H1 (cell line): Measurements from ENCODE around the gene BTBD9. TPM values are rescaled to one million over a fixed set of nuclear protein-coding genes. Genes with fewer than 3 reads are reported as not detected.

Source experiments
- CBX5 ChIP-seq: fragments of 300-800, 300-1000 bp; sonication (generic); IDR thresholded peaks from 2 replicates; pipeline ENCODE4 v1.7.1; 2016; ENCODE audit warnings: antibody characterized with exemption, low read length, low read depth
- CHD7 ChIP-seq: fragments of 300-600 bp; sonication (generic); IDR thresholded peaks from 2 replicates; pipeline ENCODE4 v1.7.1; 2012; ENCODE audit warnings: low read length, moderate library complexity, mild to moderate bottlenecking, inconsistent platforms; ENCODE audit not compliant: insufficient replicate concordance
- CTBP2 ChIP-seq: IDR thresholded peaks from 2 replicates; pipeline ENCODE4 v1.7.0; 2011; ENCODE audit warnings: borderline replicate concordance, mild to moderate bottlenecking, moderate library complexity, mixed read lengths, low read length; ENCODE audit not compliant: insufficient read depth, insufficient read length
- HDAC2 ChIP-seq, 2 experiments: fragments of 300-600 bp in 1 of 2; sonication (generic) in 1 of 2; IDR thresholded peaks; 2 replicates each; pipeline ENCODE4 v1.6.1; 2011 to 2012; ENCODE audit warnings: low read depth in 2 of 2, low read length in 2 of 2, mild to moderate bottlenecking in 2 of 2, moderate library complexity in 2 of 2, borderline replicate concordance in 1 of 2, inconsistent platforms in 1 of 2
- KDM5A ChIP-seq: fragments of 200-600 bp; IDR thresholded peaks from 2 replicates; pipeline ENCODE4 v1.7.1; 2012; ENCODE audit warnings: mild to moderate bottlenecking, low read length, inconsistent platforms, mixed read lengths
- NRF1 ChIP-seq: IDR thresholded peaks from 2 replicates; pipeline ENCODE4 v1.6.1; 2011; ENCODE audit warnings: mild to moderate bottlenecking, low read depth, low read length, improper control_type of control experiment
- POLR2AphosphoS5 ChIP-seq: IDR thresholded peaks from 2 replicates; pipeline ENCODE4 v1.6.1; 2011; ENCODE audit warnings: low read depth, low read length
- RAD21 ChIP-seq, 2 experiments: IDR thresholded peaks in 1 of 2; conservative IDR thresholded peaks in 1 of 2; 2 replicates each; pipeline ENCODE4 v1.6.1; 2011; ENCODE audit warnings: low read depth in 2 of 2, low read length in 2 of 2, improper control_type of control experiment in 1 of 2, inconsistent platforms in 1 of 2, mild to moderate bottlenecking in 1 of 2, moderate library complexity in 1 of 2
- SAP30 ChIP-seq: fragments of 300-600 bp; sonication (generic); IDR thresholded peaks from 2 replicates; pipeline ENCODE4 v1.7.1; 2012; ENCODE audit warnings: low read length, moderate library complexity, mild to moderate bottlenecking, inconsistent platforms; ENCODE audit not compliant: insufficient read depth, insufficient replicate concordance
- SP4 ChIP-seq: IDR thresholded peaks from 2 replicates; pipeline ENCODE4 v1.6.1; 2012; ENCODE audit warnings: low read length, inconsistent platforms
- ZNF274 ChIP-seq: IDR thresholded peaks from 2 replicates; pipeline ENCODE4 v1.7.0; 2012; ENCODE audit warnings: low read length, borderline replicate concordance; ENCODE audit errors: extremely low read depth
- polyA plus RNA-seq, 7 experiments: library from polyadenylated mRNA; depleted of rRNA in 3 of 7; stranded (reverse) in 5 of 7; unstranded in 2 of 7; fragments of >200 nt in 5 of 7; fragments of 200-250 nt in 2 of 7; gene quantifications; 1 replicate in 5 of 7; 2 replicates in 1 of 7; 4 replicates in 1 of 7; pipeline versions ENCODE4 v1.2.1 to v1.2.3, GENCODE V29; 2011 to 2013; ENCODE audit warnings: missing spikeins in 2 of 7, mixed read lengths in 2 of 7
- total RNA-seq: library from RNA; stranded (reverse); fragmentation: NEBNext Ultra II Directional; extraction: Animal tissue kit (Norgen Biotek cat#: 25700); gene quantifications from 2 replicates; pipeline ENCODE4 v1.2.1, GENCODE V29; 2021

The BTBD9 gene
- total and polyA plus RNA-seq, 2 of the 8 experiments (the other 6 are each of a cell fraction or from before 2014, with no cell fraction given) = 0.92 to 4.1 TPM

GRCh38 chr6:38555606-38556005 lies 84.1 kb downstream of the BTBD9 start (continued):
- no peak for TF ChIP-seq CHD7
- TF ChIP-seq POLR2AphosphoS5 = no peak
- TF ChIP-seq HDAC2 (IDR thresholded peaks at IDR 0.05; ENCODE audit: borderline replicate concordance in 1 of 2, low read depth in 2 of 2, low read length in 2 of 2) = no peak
- TF ChIP-seq SAP30 = no peak
- no peak for TF ChIP-seq RAD21 (IDR thresholded peaks at IDR 0.05 in 1 of 2, conservative IDR thresholded peaks at IDR 0.05 in 1 of 2; ENCODE audit: low read depth in 2 of 2, low read length in 2 of 2)
- TF ChIP-seq SP4 = no peak
- no peak for TF ChIP-seq KDM5A
- no peak for TF ChIP-seq CTBP2
- TF ChIP-seq CBX5 = no peak
- no peak for TF ChIP-seq NRF1
- TF ChIP-seq ZNF274 = no peak
